OCI-LY3 (cell line): ENCODE data around the gene CRYL1.

ENCODE experiments used
- EZH2phosphoT487 ChIP-seq: fragments of 200-600 bp; shearing (Covaris generic); IDR thresholded peaks from 2 replicates; pipeline ENCODE4 v1.6.1; 2018; ENCODE audit warnings: antibody characterized with exemption, mixed run types, low read depth
- TF ChIP-seq, protein P1 (sequence below): fragments of 200-600, 300-600 bp; sonication (generic); IDR thresholded peaks from 2 replicates; pipeline ENCODE4 v1.5.1; 2014; ENCODE audit warnings: antibody characterized with exemption, low read length, low read depth

GRCh38 chr13:20536992-20537391 is 11.3 kb upstream of the CRYL1 start:
- TF ChIP-seq, protein P1, sequence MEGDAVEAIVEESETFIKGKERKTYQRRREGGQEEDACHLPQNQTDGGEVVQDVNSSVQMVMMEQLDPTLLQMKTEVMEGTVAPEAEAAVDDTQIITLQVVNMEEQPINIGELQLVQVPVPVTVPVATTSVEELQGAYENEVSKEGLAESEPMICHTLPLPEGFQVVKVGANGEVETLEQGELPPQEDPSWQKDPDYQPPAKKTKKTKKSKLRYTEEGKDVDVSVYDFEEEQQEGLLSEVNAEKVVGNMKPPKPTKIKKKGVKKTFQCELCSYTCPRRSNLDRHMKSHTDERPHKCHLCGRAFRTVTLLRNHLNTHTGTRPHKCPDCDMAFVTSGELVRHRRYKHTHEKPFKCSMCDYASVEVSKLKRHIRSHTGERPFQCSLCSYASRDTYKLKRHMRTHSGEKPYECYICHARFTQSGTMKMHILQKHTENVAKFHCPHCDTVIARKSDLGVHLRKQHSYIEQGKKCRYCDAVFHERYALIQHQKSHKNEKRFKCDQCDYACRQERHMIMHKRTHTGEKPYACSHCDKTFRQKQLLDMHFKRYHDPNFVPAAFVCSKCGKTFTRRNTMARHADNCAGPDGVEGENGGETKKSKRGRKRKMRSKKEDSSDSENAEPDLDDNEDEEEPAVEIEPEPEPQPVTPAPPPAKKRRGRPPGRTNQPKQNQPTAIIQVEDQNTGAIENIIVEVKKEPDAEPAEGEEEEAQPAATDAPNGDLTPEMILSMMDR: no peak
- no peak for TF ChIP-seq EZH2phosphoT487
